Fibroblast of pulmonary artery (primary cell): ENCODE data around the gene CARNS1.
A peak's percentile ranks its signal among the peaks of the same experiment; 100 is the strongest.

Experiments used
- DNase-seq: peaks from one replicate; pipeline ENCODE4 v3.0.0-alpha.2; 2010; ENCODE audit warnings: low read depth
- H3K4me3 ChIP-seq: replicated peaks from 2 replicates; pipeline ENCODE4 v1.5.1; 2011; ENCODE audit warnings: low read depth, mild to moderate bottlenecking, control low read depth, low read length, moderate library complexity
- CTCF ChIP-seq: IDR thresholded peaks from 2 replicates; pipeline ENCODE4 v1.5.1; 2011; ENCODE audit warnings: mild to moderate bottlenecking, control low read depth, low read length, inconsistent platforms; ENCODE audit errors: missing control alignments

Gene CARNS1

GRCh38 chr11:67384851-67385366, 30.6 kb upstream of the CARNS1 start:
- DNase-seq: peak; percentile 54
- no peak for TF ChIP-seq CTCF
- H3K4me3 ChIP-seq: no peak overlapping the region

- no peak for DNase-seq
- H3K4me3 ChIP-seq: no peak overlapping the region
- TF ChIP-seq CTCF: no peak
Measured at GRCh38 chr11:67387069-67387468, 28.4 kb upstream of the CARNS1 start.

GRCh38 chr11:67387518-67387917, 28.0 kb upstream of the CARNS1 start:
- no peak overlapping the region for H3K4me3 ChIP-seq
- TF ChIP-seq CTCF: no peak
- no peak for DNase-seq

GRCh38 chr11:67389477-67389876, 26.0 kb upstream of the CARNS1 start:
- H3K4me3 ChIP-seq: no peak overlapping the region
- DNase-seq: no peak
- peak; percentile 69 for TF ChIP-seq CTCF

GRCh38 chr11:67390947-67391303, 24.6 kb upstream of the CARNS1 start:
- peak overlapping the region; percentile 92 for H3K4me3 ChIP-seq
- DNase-seq: no peak
- no peak for TF ChIP-seq CTCF

- H3K4me3 ChIP-seq: peak within 1 kb of the TSS; percentile 92
- TF ChIP-seq CTCF: no peak
- DNase-seq: peak; percentile 94
Measured at GRCh38 chr11:67391304-67392182, 23.9 kb upstream of the CARNS1 start, which contains the start of gene RAD9A. TSS of gene RAD9A (plus strand) at chr11:67391986. CDS start at chr11:67392045, 59 bp downstream.
